HG03571 (cell line): ENCODE measurements around the gene WWOX.

Experiments
- ATAC-seq: cut with Tn5 transposase; IDR thresholded peaks from one replicate; pipeline ENCODE4 v1.9.1; 2021; ENCODE audit not compliant: unreplicated experiment

Gene WWOX

GRCh38 chr16:78258375-78259065 is 159.1 kb downstream of the WWOX start:
- no peak for ATAC-seq

GRCh38 chr16:78259873-78260272 is 160.4 kb downstream of the WWOX start:
- no peak for ATAC-seq

GRCh38 chr16:78264642-78265041 is 165.2 kb downstream of the WWOX start:
- no peak for ATAC-seq

- ATAC-seq, result no peak
These were observed 169.8 kb downstream of the WWOX start for GRCh38 chr16:78269256-78269655.

- no peak for ATAC-seq
These were observed 172.5 kb downstream of the WWOX start for GRCh38 chr16:78271981-78272380.

- no peak for ATAC-seq
These were observed 175.3 kb downstream of the WWOX start for GRCh38 chr16:78274771-78275170.

- no peak for ATAC-seq
These were observed 176.0 kb downstream of the WWOX start for GRCh38 chr16:78275420-78275819.

GRCh38 chr16:78277321-78278055 is 178.0 kb downstream of the WWOX start:
- no peak for ATAC-seq

- ATAC-seq, result no peak
These were observed 178.6 kb downstream of the WWOX start for GRCh38 chr16:78278056-78278450.

- no peak for ATAC-seq
These were observed 181.7 kb downstream of the WWOX start for GRCh38 chr16:78281115-78281514.

- no peak for ATAC-seq
These were observed 184.2 kb downstream of the WWOX start for GRCh38 chr16:78283548-78284251.

- ATAC-seq, result no peak
These were observed 184.9 kb downstream of the WWOX start for GRCh38 chr16:78284326-78284725.

GRCh38 chr16:78284957-78285434 is 185.5 kb downstream of the WWOX start:
- no peak for ATAC-seq

- no peak for ATAC-seq
These were observed 186.0 kb downstream of the WWOX start for GRCh38 chr16:78285437-78285922.

- ATAC-seq, result no peak
These were observed 186.6 kb downstream of the WWOX start for GRCh38 chr16:78286065-78286464.

- no peak for ATAC-seq
These were observed 189.4 kb downstream of the WWOX start for GRCh38 chr16:78288888-78289287.

- no peak for ATAC-seq
These were observed 189.9 kb downstream of the WWOX start for GRCh38 chr16:78289373-78289772.

GRCh38 chr16:78289844-78290277 is 190.4 kb downstream of the WWOX start:
- ATAC-seq, result no peak

GRCh38 chr16:78290395-78290794 is 190.9 kb downstream of the WWOX start:
- ATAC-seq, result no peak

GRCh38 chr16:78290872-78291591 is 191.6 kb downstream of the WWOX start:
- ATAC-seq, result no peak

- ATAC-seq, result no peak
These were observed 192.2 kb downstream of the WWOX start for GRCh38 chr16:78291604-78292003.
